ENCODE measurements around the gene TSPAN9. TPM values are rescaled to one million over a fixed set of nuclear protein-coding genes. Genes with fewer than 3 reads are reported as not detected.

TSPAN9 gene
- polyA plus RNA-seq, 2 of the 4 experiments (the other 2 are of a cell fraction) = 12.4 to 16.1 TPM

DNA sequence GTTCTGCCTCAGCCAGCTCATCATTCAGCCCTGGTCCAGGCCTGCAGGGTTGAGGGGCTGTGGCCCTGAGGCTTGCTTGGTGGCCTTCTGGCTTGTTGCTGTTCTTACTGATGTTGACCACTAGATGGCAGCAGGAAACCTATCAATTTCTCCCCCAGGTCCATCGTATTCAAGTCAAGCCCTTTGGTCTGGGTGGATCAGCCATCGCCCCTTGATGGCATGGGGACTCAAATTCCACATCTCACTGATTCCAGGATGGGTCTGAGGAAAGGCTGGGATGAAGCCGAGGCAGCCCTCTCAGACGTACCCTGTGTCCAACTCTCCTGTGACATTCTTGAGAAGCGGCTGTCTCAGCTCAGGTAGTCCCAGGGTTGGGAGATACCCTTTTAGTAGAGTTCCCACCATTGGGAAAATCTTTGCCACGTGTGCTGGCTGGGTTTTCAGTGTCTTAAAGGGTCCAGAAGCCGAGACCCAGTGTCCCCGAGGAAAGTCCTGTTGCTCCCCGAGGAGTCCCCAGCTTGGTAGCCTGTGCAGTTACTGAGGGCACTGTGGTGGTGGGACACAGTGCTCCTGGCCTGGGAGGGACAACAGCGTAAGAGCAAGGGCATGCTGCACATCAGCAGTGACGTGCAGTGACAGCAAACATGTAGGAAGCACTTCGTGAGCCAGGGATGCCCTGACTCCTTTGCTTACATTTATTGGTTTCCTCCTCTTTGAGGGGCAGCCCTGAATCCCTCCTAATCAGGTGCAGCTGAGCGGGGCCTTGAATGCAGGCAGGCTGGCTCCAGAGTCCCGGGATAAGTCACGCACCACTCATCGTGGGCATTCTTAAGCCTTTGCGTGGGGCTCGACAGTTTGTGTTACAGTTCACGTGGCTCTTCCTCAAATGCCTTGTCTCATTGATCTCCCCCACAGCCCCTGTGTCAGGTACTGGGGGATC, 58.6 kb downstream of the TSPAN9 start:
- peak; percentile 88 for FAIRE-seq
- ChIA-PET CTCF (interaction anchor here (0.6 to 13.0 kb wide), 56 partner anchors 8 to 1141 kb away, joined by 3 to 353 read pairs (median 4); no protein-coding TSS in a partner anchor), POLR2A (no interaction called here)

DNA sequence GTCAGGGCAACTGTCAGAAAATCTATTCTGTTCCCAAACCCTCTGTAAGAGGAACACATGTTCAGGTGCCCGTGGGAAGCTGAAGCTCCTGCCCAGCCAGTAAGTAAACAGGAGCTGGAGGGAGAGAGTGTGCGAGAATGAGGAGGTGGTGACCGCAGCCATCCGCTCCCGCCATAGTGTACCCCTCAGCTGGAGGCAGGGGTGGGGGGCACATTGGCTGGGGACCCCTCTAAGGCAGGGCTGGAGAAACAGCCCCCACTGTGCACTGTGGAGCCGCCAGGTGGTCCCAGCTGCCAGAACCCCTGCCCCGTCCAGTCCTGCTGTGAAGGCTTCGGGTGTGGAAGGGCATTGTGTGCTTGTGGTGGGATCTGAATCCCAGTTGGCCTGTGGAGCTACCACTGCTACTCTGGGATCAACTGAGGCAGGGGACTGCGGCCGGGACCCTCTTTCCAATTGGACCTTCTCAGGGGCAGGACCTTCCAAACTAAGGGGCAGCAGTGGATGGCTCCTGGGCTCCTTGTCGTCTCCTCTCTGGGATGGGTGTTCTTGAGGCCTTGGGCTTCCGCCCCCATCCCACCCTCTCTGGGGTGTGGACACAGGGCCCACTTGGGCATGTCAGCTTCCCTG, 59.6 kb downstream of the TSPAN9 start:
- ATAC-seq (no peak), DNase-seq (ENCODE audit: low read depth in 1 of 2, low spot score in 1 of 2) (no peak), FAIRE-seq (no peak)
- Histone ChIP-seq H3K27ac (peak overlapping the region in 1 of 2 experiments; percentile 60; a peak in 4 of 6 replicates), H3K4me3 (no peak overlapping the region), H3K9me3 (no peaks in the 10 kb centered on the region), H3K4me2 (no peak overlapping the region), H3K4me1 (peaks cover 11% of the 10 kb centered on the region; the same call in 1 of the 3 replicates)
- ChIA-PET CTCF (interaction anchor here (0.6 to 13.0 kb wide), 20 partner anchors 10 to 1140 kb away, joined by 3 to 353 read pairs (median 10); no protein-coding TSS in a partner anchor), POLR2A (no interaction called here)
- TF ChIP-seq MAFK (IDR thresholded peaks at IDR 0.05; ENCODE audit: partially characterized antibody) (no peak), HOXB13 (CRISPR knock-in tag; IDR thresholded peaks at IDR 0.05; ENCODE audit: low read depth) (no peak), JUN (IDR thresholded peaks at IDR 0.05) (no peak), CHD4 (IDR thresholded peaks at IDR 0.05; ENCODE audit: borderline replicate concordance) (no peak), SMC3 (IDR thresholded peaks at IDR 0.05) (no peak), CBX2 (IDR thresholded peaks at IDR 0.05; ENCODE audit: borderline replicate concordance, low read depth) (no peak), TFCP2L1 (CRISPR knock-in tag; IDR thresholded peaks at IDR 0.05) (no peak), ZFP36 (IDR thresholded peaks at IDR 0.05; ENCODE audit: borderline replicate concordance, partially characterized antibody) (no peak), ZNF302 (CRISPR knock-in tag; IDR thresholded peaks at IDR 0.05) (no peak), RAD21 (conservative IDR thresholded peaks at IDR 0.05 in 1 of 2, IDR thresholded peaks at IDR 0.05 in 1 of 2) (no peak), RCOR1 (IDR thresholded peaks at IDR 0.05; ENCODE audit: low read depth, low read length) (no peak), FOSB (CRISPR knock-in tag; IDR thresholded peaks at IDR 0.05) (no peak), HDAC2 (IDR thresholded peaks at IDR 0.05) (no peak), RNF2 (IDR thresholded peaks at IDR 0.05; ENCODE audit: borderline replicate concordance, low read depth) (no peak)
- TF ChIP-seq, protein P1, sequence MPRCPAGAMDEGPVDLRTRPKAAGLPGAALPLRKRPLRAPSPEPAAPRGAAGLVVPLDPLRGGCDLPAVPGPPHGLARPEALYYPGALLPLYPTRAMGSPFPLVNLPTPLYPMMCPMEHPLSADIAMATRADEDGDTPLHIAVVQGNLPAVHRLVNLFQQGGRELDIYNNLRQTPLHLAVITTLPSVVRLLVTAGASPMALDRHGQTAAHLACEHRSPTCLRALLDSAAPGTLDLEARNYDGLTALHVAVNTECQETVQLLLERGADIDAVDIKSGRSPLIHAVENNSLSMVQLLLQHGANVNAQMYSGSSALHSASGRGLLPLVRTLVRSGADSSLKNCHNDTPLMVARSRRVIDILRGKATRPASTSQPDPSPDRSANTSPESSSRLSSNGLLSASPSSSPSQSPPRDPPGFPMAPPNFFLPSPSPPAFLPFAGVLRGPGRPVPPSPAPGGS (IDR thresholded peaks at IDR 0.05) = no peak
- TF ChIP-seq, protein P2, sequence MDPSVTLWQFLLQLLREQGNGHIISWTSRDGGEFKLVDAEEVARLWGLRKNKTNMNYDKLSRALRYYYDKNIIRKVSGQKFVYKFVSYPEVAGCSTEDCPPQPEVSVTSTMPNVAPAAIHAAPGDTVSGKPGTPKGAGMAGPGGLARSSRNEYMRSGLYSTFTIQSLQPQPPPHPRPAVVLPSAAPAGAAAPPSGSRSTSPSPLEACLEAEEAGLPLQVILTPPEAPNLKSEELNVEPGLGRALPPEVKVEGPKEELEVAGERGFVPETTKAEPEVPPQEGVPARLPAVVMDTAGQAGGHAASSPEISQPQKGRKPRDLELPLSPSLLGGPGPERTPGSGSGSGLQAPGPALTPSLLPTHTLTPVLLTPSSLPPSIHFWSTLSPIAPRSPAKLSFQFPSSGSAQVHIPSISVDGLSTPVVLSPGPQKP (IDR thresholded peaks at IDR 0.05; ENCODE audit: low read depth, low read length) = no peak
- TF ChIP-seq, protein P3, sequence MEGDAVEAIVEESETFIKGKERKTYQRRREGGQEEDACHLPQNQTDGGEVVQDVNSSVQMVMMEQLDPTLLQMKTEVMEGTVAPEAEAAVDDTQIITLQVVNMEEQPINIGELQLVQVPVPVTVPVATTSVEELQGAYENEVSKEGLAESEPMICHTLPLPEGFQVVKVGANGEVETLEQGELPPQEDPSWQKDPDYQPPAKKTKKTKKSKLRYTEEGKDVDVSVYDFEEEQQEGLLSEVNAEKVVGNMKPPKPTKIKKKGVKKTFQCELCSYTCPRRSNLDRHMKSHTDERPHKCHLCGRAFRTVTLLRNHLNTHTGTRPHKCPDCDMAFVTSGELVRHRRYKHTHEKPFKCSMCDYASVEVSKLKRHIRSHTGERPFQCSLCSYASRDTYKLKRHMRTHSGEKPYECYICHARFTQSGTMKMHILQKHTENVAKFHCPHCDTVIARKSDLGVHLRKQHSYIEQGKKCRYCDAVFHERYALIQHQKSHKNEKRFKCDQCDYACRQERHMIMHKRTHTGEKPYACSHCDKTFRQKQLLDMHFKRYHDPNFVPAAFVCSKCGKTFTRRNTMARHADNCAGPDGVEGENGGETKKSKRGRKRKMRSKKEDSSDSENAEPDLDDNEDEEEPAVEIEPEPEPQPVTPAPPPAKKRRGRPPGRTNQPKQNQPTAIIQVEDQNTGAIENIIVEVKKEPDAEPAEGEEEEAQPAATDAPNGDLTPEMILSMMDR (IDR thresholded peaks at IDR 0.05) = no peak
- WGBS (ENCODE audit: missing lambda C conversion rate) = 91% methylated on average over 11 of the region's 12 CpGs

More for the DNA sequence above, 58.6 kb downstream of the TSPAN9 start:
- no peak overlapping the region for H3K4me3 ChIP-seq
- H3K4me1 ChIP-seq = peaks cover 11% of the 10 kb centered on the region; the same call in 1 of the 3 replicates
- peak; percentile 84 to 92 for ATAC-seq
- TF ChIP-seq RAD21 (conservative IDR thresholded peaks at IDR 0.05 in 1 of 2, IDR thresholded peaks at IDR 0.05 in 1 of 2) = peak; percentile 93
- TF ChIP-seq, protein P3 (IDR thresholded peaks at IDR 0.05) = peak; percentile 79
- TF ChIP-seq SMC3 (IDR thresholded peaks at IDR 0.05) = peak; percentile 87
- no peak for TF ChIP-seq RFX5 (IDR thresholded peaks at IDR 0.05)
- TF ChIP-seq, protein P4, sequence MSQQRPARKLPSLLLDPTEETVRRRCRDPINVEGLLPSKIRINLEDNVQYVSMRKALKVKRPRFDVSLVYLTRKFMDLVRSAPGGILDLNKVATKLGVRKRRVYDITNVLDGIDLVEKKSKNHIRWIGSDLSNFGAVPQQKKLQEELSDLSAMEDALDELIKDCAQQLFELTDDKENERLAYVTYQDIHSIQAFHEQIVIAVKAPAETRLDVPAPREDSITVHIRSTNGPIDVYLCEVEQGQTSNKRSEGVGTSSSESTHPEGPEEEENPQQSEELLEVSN (IDR thresholded peaks at IDR 0.05; ENCODE audit: borderline replicate concordance, low read depth) = no peak
- 67% methylated on average over 14 of the region's 19 CpGs for WGBS (ENCODE audit: missing lambda C conversion rate)
- no peak overlapping the region; a peak in 1 of 6 replicates for H3K27ac ChIP-seq
- DNase-seq (ENCODE audit: low read depth in 1 of 2, low spot score in 1 of 2) = peak; percentile 83 to 89
- no peaks in the 10 kb centered on the region for H3K9me3 ChIP-seq
- H3K4me2 ChIP-seq = no peak overlapping the region
